ENCODE results near the gene ZDHHC12.
A peak's percentile ranks its signal among the peaks of the same experiment; 100 is the strongest.

Gene ZDHHC12

GRCh38 chr9:128729766-128730517 lies 6.0 kb upstream of the ZDHHC12 start:
- DNase-seq (ENCODE audit: low spot score) = no peak

GRCh38 chr9:128729302-128729701 lies 5.4 kb upstream of the ZDHHC12 start:
- DNase-seq (ENCODE audit: low spot score) = no peak

GRCh38 chr9:128728298-128728697 lies 4.4 kb upstream of the ZDHHC12 start:
- no peak for DNase-seq (ENCODE audit: low spot score)

GRCh38 chr9:128727640-128728248 lies 3.8 kb upstream of the ZDHHC12 start:
- no peak for DNase-seq (ENCODE audit: low spot score)

- DNase-seq (ENCODE audit: low spot score) = peak; percentile 84
Measured at GRCh38 chr9:128724744-128725211, 851 bp upstream of the ZDHHC12 start.

GRCh38 chr9:128723352-128723865 lies 518 bp downstream of the ZDHHC12 start:
- peak; percentile 46 for DNase-seq (ENCODE audit: low spot score)

- no peak for DNase-seq (ENCODE audit: low spot score)
Measured at GRCh38 chr9:128722380-128723351, 1.3 kb downstream of the ZDHHC12 start.

- DNase-seq (ENCODE audit: low spot score) = no peak
Measured at GRCh38 chr9:128721487-128722010, 2.4 kb downstream of the ZDHHC12 start.

GRCh38 chr9:128720841-128721486 lies 3.0 kb downstream of the ZDHHC12 start:
- no peak for DNase-seq (ENCODE audit: low spot score)

GRCh38 chr9:128719919-128720605 lies 3.9 kb downstream of the ZDHHC12 start:
- DNase-seq (ENCODE audit: low spot score) = no peak

GRCh38 chr9:128718475-128718874 lies 5.5 kb downstream of the ZDHHC12 start:
- no peak for DNase-seq (ENCODE audit: low spot score)

GRCh38 chr9:128718047-128718446 lies 5.9 kb downstream of the ZDHHC12 start:
- no peak for DNase-seq (ENCODE audit: low spot score)

GRCh38 chr9:128716581-128717254 lies 7.2 kb downstream of the ZDHHC12 start:
- DNase-seq (ENCODE audit: low spot score) = no peak

- no peak for DNase-seq (ENCODE audit: low spot score)
Measured at GRCh38 chr9:128715436-128715750, 8.5 kb downstream of the ZDHHC12 start.

- DNase-seq (ENCODE audit: low spot score) = no peak
Measured at GRCh38 chr9:128714586-128715435, 9.1 kb downstream of the ZDHHC12 start.

GRCh38 chr9:128713941-128714573 lies 9.9 kb downstream of the ZDHHC12 start:
- DNase-seq (ENCODE audit: low spot score) = no peak

GRCh38 chr9:128713411-128713780 lies 10.5 kb downstream of the ZDHHC12 start:
- DNase-seq (ENCODE audit: low spot score) = no peak

GRCh38 chr9:128712451-128713410 lies 11.2 kb downstream of the ZDHHC12 start:
- no peak for DNase-seq (ENCODE audit: low spot score)

All from HuH-7.5 (cell line).